ENCODE measurements around the gene PDE12. TPM values are rescaled to one million over a fixed set of nuclear protein-coding genes. Genes with fewer than 3 reads are reported as not detected.

PDE12 gene
- total and polyA plus RNA-seq, 2 of the 13 experiments (the other 11 are each of a cell fraction or from before 2014, with no cell fraction given) = 9.0 to 17.8 TPM

GRCh38 chr3:57596495-57597126 lies 40.5 kb downstream of the PDE12 start (continued):
- TF ChIP-seq, protein P1, sequence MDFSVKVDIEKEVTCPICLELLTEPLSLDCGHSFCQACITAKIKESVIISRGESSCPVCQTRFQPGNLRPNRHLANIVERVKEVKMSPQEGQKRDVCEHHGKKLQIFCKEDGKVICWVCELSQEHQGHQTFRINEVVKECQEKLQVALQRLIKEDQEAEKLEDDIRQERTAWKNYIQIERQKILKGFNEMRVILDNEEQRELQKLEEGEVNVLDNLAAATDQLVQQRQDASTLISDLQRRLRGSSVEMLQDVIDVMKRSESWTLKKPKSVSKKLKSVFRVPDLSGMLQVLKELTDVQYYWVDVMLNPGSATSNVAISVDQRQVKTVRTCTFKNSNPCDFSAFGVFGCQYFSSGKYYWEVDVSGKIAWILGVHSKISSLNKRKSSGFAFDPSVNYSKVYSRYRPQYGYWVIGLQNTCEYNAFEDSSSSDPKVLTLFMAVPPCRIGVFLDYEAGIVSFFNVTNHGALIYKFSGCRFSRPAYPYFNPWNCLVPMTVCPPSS (IDR thresholded peaks at IDR 0.05) = no peak
- TF ChIP-seq ZNF121 (CRISPR knock-in tag; IDR thresholded peaks at IDR 0.05) (no peak), ATF5 (CRISPR knock-in tag; IDR thresholded peaks at IDR 0.05; ENCODE audit: low read depth) (no peak), SRSF4 (IDR thresholded peaks at IDR 0.05; ENCODE audit: low read depth, low read length, poor library complexity, severe bottlenecking) (no peak), ZNF232 (CRISPR knock-in tag; IDR thresholded peaks at IDR 0.05; ENCODE audit: borderline replicate concordance) (no peak), PTBP1 (IDR thresholded peaks at IDR 0.05; ENCODE audit: low read depth, low read length, poor library complexity, severe bottlenecking) (no peak), HMGXB4 (CRISPR knock-in tag; IDR thresholded peaks at IDR 0.05; ENCODE audit: borderline replicate concordance in 1 of 2, low read depth in 1 of 2) (peak in 1 of 2 experiments; percentile 64; a peak in 2 of 4 replicates), KLF9 (CRISPR knock-in tag; IDR thresholded peaks at IDR 0.05; ENCODE audit: low read depth) (no peak), ZNF33A (CRISPR knock-in tag; IDR thresholded peaks at IDR 0.05; ENCODE audit: borderline replicate concordance) (no peak), ZNF709 (CRISPR knock-in tag; IDR thresholded peaks at IDR 0.05) (no peak; the same call in 1 of the 2 replicates), ZBTB37 (CRISPR knock-in tag; IDR thresholded peaks at IDR 0.05) (no peak), HNRNPH1 (optimal IDR thresholded peaks at IDR 0.05; ENCODE audit: low read depth, low read length) (no peak), ZC3H13 (CRISPR knock-in tag; IDR thresholded peaks at IDR 0.05) (no peak), MEF2D (CRISPR knock-in tag; IDR thresholded peaks at IDR 0.05) (0 out of 2 replicates have a peak, but pooled peaks have one; percentile 9), BHLHE40 (IDR thresholded peaks at IDR 0.05; ENCODE audit: low read length) (no peak), AFF4 (CRISPR knock-in tag; IDR thresholded peaks at IDR 0.05) (no peak)

All from HepG2 (cell line).